ENCODE results near the gene MS4A6E.
"Not testable (repeated sequence)": the region's sequence is repeated elsewhere in the genome, so short reads cannot be mapped to it uniquely, and the experiment has no call there.

GRCh38 chr11:60301884-60302283 is 25.2 kb upstream of the MS4A6E start:
- TF ChIP-seq, protein P1, sequence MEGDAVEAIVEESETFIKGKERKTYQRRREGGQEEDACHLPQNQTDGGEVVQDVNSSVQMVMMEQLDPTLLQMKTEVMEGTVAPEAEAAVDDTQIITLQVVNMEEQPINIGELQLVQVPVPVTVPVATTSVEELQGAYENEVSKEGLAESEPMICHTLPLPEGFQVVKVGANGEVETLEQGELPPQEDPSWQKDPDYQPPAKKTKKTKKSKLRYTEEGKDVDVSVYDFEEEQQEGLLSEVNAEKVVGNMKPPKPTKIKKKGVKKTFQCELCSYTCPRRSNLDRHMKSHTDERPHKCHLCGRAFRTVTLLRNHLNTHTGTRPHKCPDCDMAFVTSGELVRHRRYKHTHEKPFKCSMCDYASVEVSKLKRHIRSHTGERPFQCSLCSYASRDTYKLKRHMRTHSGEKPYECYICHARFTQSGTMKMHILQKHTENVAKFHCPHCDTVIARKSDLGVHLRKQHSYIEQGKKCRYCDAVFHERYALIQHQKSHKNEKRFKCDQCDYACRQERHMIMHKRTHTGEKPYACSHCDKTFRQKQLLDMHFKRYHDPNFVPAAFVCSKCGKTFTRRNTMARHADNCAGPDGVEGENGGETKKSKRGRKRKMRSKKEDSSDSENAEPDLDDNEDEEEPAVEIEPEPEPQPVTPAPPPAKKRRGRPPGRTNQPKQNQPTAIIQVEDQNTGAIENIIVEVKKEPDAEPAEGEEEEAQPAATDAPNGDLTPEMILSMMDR (IDR thresholded peaks at IDR 0.05): not testable (repeated sequence)
- TF ChIP-seq POLR2A (IDR thresholded peaks at IDR 0.05): not testable (repeated sequence)
